Transverse colon (tissue), 3 donors: ENCODE measurements around the gene ZNF550.

Experiments
- POLR2A ChIP-seq: fragments of 450-650 bp; IDR thresholded peaks from one replicate; pipeline ENCODE4 v1.6.1; 2016; ENCODE audit warnings: antibody characterized with exemption, mild to moderate bottlenecking, moderate library complexity
- POLR2AphosphoS5 ChIP-seq, 3 donors: sonication (generic); formaldehyde crosslinking; IDR thresholded peaks; one replicate each; pipeline ENCODE4 v1.6.1; 2016; ENCODE audit warnings: antibody characterized with exemption in 3 of 3

DNA sequence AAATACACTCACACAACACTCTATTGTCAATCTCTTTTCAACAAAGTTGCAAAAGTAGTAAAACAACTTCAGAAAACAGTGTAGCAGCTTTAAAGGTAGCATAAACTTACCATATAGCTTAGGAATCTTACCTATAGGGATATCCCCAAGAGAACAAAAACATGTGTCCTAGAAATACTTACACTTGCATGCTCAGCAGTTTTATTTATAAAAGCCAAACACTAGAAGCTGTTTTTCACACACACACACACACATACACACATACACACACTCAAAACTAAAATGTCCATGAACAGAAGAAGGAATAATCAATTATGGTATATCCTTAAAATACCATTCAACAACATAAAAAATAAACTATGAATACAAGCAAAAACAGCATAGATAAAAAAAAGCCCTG, 48.2 kb downstream of the ZNF550 start:
- TF ChIP-seq POLR2AphosphoS5 (IDR thresholded peaks at IDR 0.05) (no peak), POLR2A (no peak)
